HEK293 (cell line): Measurements from ENCODE around the gene ISYNA1.

Experiments
- CTCF ChIA-PET: fragments of 350-600 bp; formaldehyde crosslinking; extraction: SDS; loops from one replicate; lab custom pipeline; 2021; ENCODE audit warnings: antibody characterized with exemption; lab: Yijun Ruan, JAX
- POLR2A ChIA-PET: fragments of 300-600 bp; formaldehyde crosslinking; extraction: SDS; loops from one replicate; lab custom pipeline; 2020; ENCODE audit warnings: antibody characterized with exemption, inconsistent platforms; lab: Yijun Ruan, JAX
- H3K27ac ChIP-seq: fragments of 200-500 bp; sonication (Bioruptor generic); 2 replicates; pipeline ENCODE4 v1.5.1; 2014; ENCODE audit warnings: low read depth, low read length, control low read depth, inconsistent platforms; ENCODE audit errors: extremely low read depth
- H3K36me3 ChIP-seq, 2 experiments: fragments of 200-500 bp in 1 of 2; sonication (Bioruptor generic) in 1 of 2; 1 replicate in 1 of 2; 2 replicates in 1 of 2; pipeline ENCODE4 v1.5.1; 2014 to 2017; ENCODE audit warnings: inconsistent platforms in 2 of 2, low read length in 2 of 2; ENCODE audit not compliant: control insufficient read depth in 2 of 2, insufficient read depth in 1 of 2
- H3K4me1 ChIP-seq: fragments of 200-500 bp; sonication (Bioruptor generic); 2 replicates; pipeline ENCODE4 v1.5.1; 2014; ENCODE audit warnings: mild to moderate bottlenecking, low read length, inconsistent platforms; ENCODE audit not compliant: control insufficient read depth, insufficient read depth
- H3K4me3 ChIP-seq: 2 replicates; pipeline ENCODE4 v1.5.1; 2011; ENCODE audit warnings: low read depth, mild to moderate bottlenecking, control low read depth, low read length, moderate library complexity
- H3K9me3 ChIP-seq: fragments of 200-500 bp; sonication (Bioruptor generic); 2 replicates; pipeline ENCODE4 v1.5.1; 2014; ENCODE audit warnings: low read depth, low read length, inconsistent platforms; ENCODE audit not compliant: control insufficient read depth, insufficient read depth
- BCL11A ChIP-seq: fragments of 450-650 bp; formaldehyde crosslinking; IDR thresholded peaks from 2 replicates; pipeline ENCODE4 v1.5.1; 2016; ENCODE audit warnings: low read depth, missing biosample characterization, missing genetic modification characterization
- BCL11B ChIP-seq: fragments of 450-650 bp; formaldehyde crosslinking; IDR thresholded peaks from 2 replicates; pipeline ENCODE4 v1.5.1; 2016; ENCODE audit warnings: low read depth, missing biosample characterization, missing genetic modification characterization
- FEZF1 ChIP-seq: fragments of 450-650 bp; formaldehyde crosslinking; IDR thresholded peaks from 2 replicates; pipeline ENCODE4 v1.5.1; 2016; ENCODE audit warnings: missing biosample characterization, missing genetic modification characterization
- GLIS2 ChIP-seq: fragments of 450-650 bp; formaldehyde crosslinking; IDR thresholded peaks from 2 replicates; pipeline ENCODE4 v1.5.1; 2016; ENCODE audit warnings: missing biosample characterization, missing genetic modification characterization
- HIC1 ChIP-seq: fragments of 450-650 bp; formaldehyde crosslinking; IDR thresholded peaks from 2 replicates; pipeline ENCODE4 v1.5.1; 2016; ENCODE audit warnings: missing biosample characterization, missing genetic modification characterization
- KLF1 ChIP-seq: fragments of 450-650 bp; formaldehyde crosslinking; IDR thresholded peaks from 2 replicates; pipeline ENCODE4 v1.5.1; 2016; ENCODE audit warnings: missing biosample characterization, missing genetic modification characterization
- KLF7 ChIP-seq: fragments of 450-650 bp; formaldehyde crosslinking; IDR thresholded peaks from 2 replicates; pipeline ENCODE4 v1.5.1; 2016; ENCODE audit warnings: missing biosample characterization, missing genetic modification characterization, borderline replicate concordance
- KLF8 ChIP-seq: fragments of 450-650 bp; formaldehyde crosslinking; IDR thresholded peaks from 2 replicates; pipeline ENCODE4 v1.5.1; 2016; ENCODE audit warnings: missing biosample characterization, missing genetic modification characterization
- SETDB1 ChIP-seq: IDR thresholded peaks from one replicate; pipeline ENCODE4 v1.6.1; 2017; ENCODE audit warnings: mild to moderate bottlenecking, low read length, moderate library complexity, mixed read lengths; ENCODE audit not compliant: insufficient read length
- YY2 ChIP-seq: fragments of 450-650 bp; formaldehyde crosslinking; IDR thresholded peaks from 2 replicates; pipeline ENCODE4 v1.5.1; 2016; ENCODE audit warnings: missing biosample characterization, missing genetic modification characterization
- ZFHX2 ChIP-seq: fragments of 450-650 bp; formaldehyde crosslinking; conservative IDR thresholded peaks from 2 replicates; pipeline ENCODE4 v1.5.1; 2016; ENCODE audit warnings: missing biosample characterization, missing genetic modification characterization
- ZNF10 ChIP-seq: fragments of 450-650 bp; formaldehyde crosslinking; IDR thresholded peaks from 2 replicates; pipeline ENCODE4 v1.5.1; 2017; ENCODE audit warnings: missing biosample characterization, missing genetic modification characterization
- ZNF157 ChIP-seq: fragments of 450-650 bp; formaldehyde crosslinking; IDR thresholded peaks from 2 replicates; pipeline ENCODE4 v1.5.1; 2016; ENCODE audit warnings: missing biosample characterization, missing genetic modification characterization
- ZNF16 ChIP-seq: fragments of 450-650 bp; formaldehyde crosslinking; IDR thresholded peaks from 2 replicates; pipeline ENCODE4 v1.5.1; 2016; ENCODE audit warnings: low read depth, missing biosample characterization, missing genetic modification characterization
- ZNF18 ChIP-seq: fragments of 450-650 bp; formaldehyde crosslinking; IDR thresholded peaks from 2 replicates; pipeline ENCODE4 v1.5.1; 2016; ENCODE audit warnings: missing biosample characterization, missing genetic modification characterization
- ZNF280C ChIP-seq: fragments of 450-650 bp; formaldehyde crosslinking; IDR thresholded peaks from 2 replicates; pipeline ENCODE4 v1.5.1; 2016; ENCODE audit warnings: missing biosample characterization, missing genetic modification characterization
- ZNF391 ChIP-seq: fragments of 450-650 bp; formaldehyde crosslinking; IDR thresholded peaks from 2 replicates; pipeline ENCODE4 v1.5.1; 2016; ENCODE audit warnings: low read depth, missing biosample characterization, missing genetic modification characterization, borderline replicate concordance
- ZNF449 ChIP-seq: fragments of 450-650 bp; formaldehyde crosslinking; IDR thresholded peaks from 2 replicates; pipeline ENCODE4 v1.5.1; 2017; ENCODE audit warnings: missing biosample characterization, mild to moderate bottlenecking, missing genetic modification characterization, moderate library complexity
- ZNF473 ChIP-seq: fragments of 450-650 bp; formaldehyde crosslinking; IDR thresholded peaks from 2 replicates; pipeline ENCODE4 v1.5.1; 2017; ENCODE audit warnings: missing biosample characterization, missing genetic modification characterization
- ZNF548 ChIP-seq: fragments of 450-650 bp; formaldehyde crosslinking; IDR thresholded peaks from 2 replicates; pipeline ENCODE4 v1.5.1; 2016; ENCODE audit warnings: missing biosample characterization, missing genetic modification characterization
- ZNF600 ChIP-seq: fragments of 450-650 bp; formaldehyde crosslinking; IDR thresholded peaks from 2 replicates; pipeline ENCODE4 v1.5.1; 2016; ENCODE audit warnings: missing biosample characterization, missing genetic modification characterization
- ZNF654 ChIP-seq: fragments of 450-650 bp; formaldehyde crosslinking; IDR thresholded peaks from 2 replicates; pipeline ENCODE4 v1.5.1; 2016; ENCODE audit warnings: low read depth, missing biosample characterization, missing genetic modification characterization
- ZNF707 ChIP-seq: fragments of 450-650 bp; formaldehyde crosslinking; IDR thresholded peaks from 2 replicates; pipeline ENCODE4 v1.5.1; 2016; ENCODE audit warnings: missing biosample characterization, missing genetic modification characterization
- ZNF777 ChIP-seq: fragments of 450-650 bp; formaldehyde crosslinking; IDR thresholded peaks from 2 replicates; pipeline ENCODE4 v1.5.1; 2017; ENCODE audit warnings: missing biosample characterization, missing genetic modification characterization, borderline replicate concordance
- ZXDB ChIP-seq: fragments of 450-650 bp; formaldehyde crosslinking; IDR thresholded peaks from 2 replicates; pipeline ENCODE4 v1.5.1; 2016; ENCODE audit warnings: missing biosample characterization, missing genetic modification characterization

Gene ISYNA1

GRCh38 chr19:18441804-18442788, 4.2 kb upstream of the ISYNA1 start (continued):
- TF ChIP-seq ZNF280C (tag by site-specific recombination) (no peak), ZNF473 (tag by site-specific recombination) (no peak), HIC1 (tag by site-specific recombination) (peak; percentile 75; the same call in 1 of the 2 replicates), ZNF707 (tag by site-specific recombination) (0 out of 2 replicates have a peak, but pooled peaks have one; percentile 19), KLF1 (tag by site-specific recombination) (peak; percentile 97), YY2 (tag by site-specific recombination) (no peak), ZNF18 (tag by site-specific recombination) (peak; percentile 76), ZNF548 (no peak), BCL11A (tag by site-specific recombination) (peak; percentile 41; the same call in 1 of the 2 replicates), ZFHX2 (peak; percentile 96), BCL11B (tag by site-specific recombination) (peak; percentile 57; the same call in 1 of the 2 replicates), ZXDB (tag by site-specific recombination) (no peak; the same call in 1 of the 2 replicates), FEZF1 (no peak), KLF8 (tag by site-specific recombination) (peak; percentile 99), KLF7 (tag by site-specific recombination) (0 out of 2 replicates have a peak, but pooled peaks have one; percentile 37), ZNF391 (tag by site-specific recombination) (0 out of 2 replicates have a peak, but pooled peaks have one; percentile 33), ZNF600 (tag by site-specific recombination) (no peak)

GRCh38 chr19:18440936-18441803, 3.2 kb upstream of the ISYNA1 start:
- no peak overlapping the region for H3K4me3 ChIP-seq
- peaks cover 0 to 30% of the 10 kb centered on the region in 2 experiments; a peak in 2 of 3 replicates for H3K36me3 ChIP-seq
- ChIA-PET CTCF (interaction anchor here (0.8 to 3.2 kb wide), 8 partner anchors 7 to 162 kb away, joined by 3 to 25 read pairs (median 4); partner anchors contain the start of gene UBA52), POLR2A (interaction anchor here (1.2 to 1.8 kb wide), 2 partner anchors 116 to 130 kb away, joined by 3 to 4 read pairs; partner anchors contain the start of genes KXD1 and UBA52)
- no peaks in the 10 kb centered on the region for H3K9me3 ChIP-seq
- H3K4me1 ChIP-seq, result peaks cover 9% of the 10 kb centered on the region
- no peak overlapping the region for H3K27ac ChIP-seq
- no peak for TF ChIP-seq ZNF449 (tag by site-specific recombination)
- TF ChIP-seq ZNF654 (tag by site-specific recombination), result no peak
- TF ChIP-seq ZNF10 (tag by site-specific recombination), result no peak
- no peak for TF ChIP-seq SETDB1
- TF ChIP-seq ZNF777 (tag by site-specific recombination), result no peak
- TF ChIP-seq GLIS2 (tag by site-specific recombination), result 0 out of 2 replicates have a peak, but pooled peaks have one; percentile 7
- peak; percentile 89 for TF ChIP-seq ZNF16 (tag by site-specific recombination)
- no peak for TF ChIP-seq ZNF157 (tag by site-specific recombination)
- TF ChIP-seq ZNF18 (tag by site-specific recombination), result no peak
